Measurements from ENCODE around the gene WDR47. TPM values are rescaled to one million over a fixed set of nuclear protein-coding genes. Genes with fewer than 3 reads are reported as not detected.
A peak's percentile ranks its signal among the peaks of the same experiment; 100 is the strongest.

WDR47 gene
- total RNA-seq, 1 experiment from 2014 or later: 6.6 TPM

DNA sequence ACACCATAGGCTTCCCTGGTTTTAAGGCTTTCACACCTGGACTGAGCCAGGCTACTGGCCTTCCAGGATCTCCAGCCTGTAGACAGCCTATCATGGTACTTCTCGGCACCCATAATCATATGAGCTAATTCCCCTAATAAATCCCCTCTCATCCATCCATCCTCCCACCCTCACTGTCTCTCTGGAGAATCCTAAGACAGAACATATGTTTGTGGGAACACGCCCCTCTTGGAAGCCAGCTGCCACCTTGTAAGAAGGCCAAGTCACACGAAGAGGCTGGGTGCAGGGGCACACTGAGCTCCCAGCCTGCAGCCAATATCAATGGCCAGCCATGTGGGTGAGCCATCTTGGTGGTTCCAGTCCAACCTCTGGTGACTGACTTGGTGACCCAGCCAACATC lies 86.0 kb downstream of the WDR47 start:
- no peak overlapping the region for H2BK15ac ChIP-seq (ENCODE audit: low read depth, low read length)
- H3T11ph ChIP-seq (ENCODE audit: low read length): no peak overlapping the region
- no peak overlapping the region for H3K4me2 ChIP-seq (ENCODE audit: insufficient read depth, insufficient read length, low read length)
- H3K56ac ChIP-seq (ENCODE audit: insufficient read length, low read depth, low read length): no peak overlapping the region
- no peak overlapping the region for H3K18ac ChIP-seq (ENCODE audit: insufficient read length, low read depth, low read length)
- peaks cover 10 to 18% of the 10 kb centered on the region in 2 experiments for H3K4me1 Mint-ChIP-seq
- H2BK120ac ChIP-seq (ENCODE audit: low read depth, low read length, poor library complexity, severe bottlenecking): no peak overlapping the region
- no peak overlapping the region for H3K4ac ChIP-seq (ENCODE audit: low read depth, low read length)
- no peak overlapping the region for H3K4me3 Mint-ChIP-seq
- H3K23ac ChIP-seq (ENCODE audit: insufficient read length, low read depth, low read length): no peak overlapping the region
- H3K9me3 Mint-ChIP-seq: no peaks in the 10 kb centered on the region
- H3K27ac ChIP-seq (ENCODE audit: insufficient read length, low read depth, low read length): no peak overlapping the region
- no peak overlapping the region for H2AFZ ChIP-seq (ENCODE audit: low read length)
- peaks cover 3% of the 10 kb centered on the region; the same call in 1 of the 2 replicates for H3K79me2 ChIP-seq (ENCODE audit: insufficient read depth, low read length)
- H3K27ac Mint-ChIP-seq: peak overlapping the region in 1 of 3 experiments; percentile 6; a peak in 1 of 7 replicates
- H2AK5ac ChIP-seq (ENCODE audit: insufficient read length, low read length): no peak overlapping the region
- no CpG with 5 or more reads among the region's 3 CpGs for WGBS (ENCODE audit: extremely low coverage, insufficient read length, low lambda C conversion rate)
- H3K9ac ChIP-seq (ENCODE audit: extremely low read depth, insufficient read length, low read length): no peak overlapping the region
- H4K20me1 ChIP-seq (ENCODE audit: control insufficient read depth, insufficient read depth, insufficient read length): no peaks in the 10 kb centered on the region
- no peaks in the 10 kb centered on the region for H3K23me2 ChIP-seq (ENCODE audit: insufficient read length, low read depth, low read length, poor library complexity, severe bottlenecking)
- no peak overlapping the region for H4K5ac ChIP-seq (ENCODE audit: insufficient read length, low read depth, low read length)
- H4K8ac ChIP-seq (replicated peaks; ENCODE audit: insufficient read length, low read depth, low read length): no peak overlapping the region
- TF ChIP-seq, protein P1, sequence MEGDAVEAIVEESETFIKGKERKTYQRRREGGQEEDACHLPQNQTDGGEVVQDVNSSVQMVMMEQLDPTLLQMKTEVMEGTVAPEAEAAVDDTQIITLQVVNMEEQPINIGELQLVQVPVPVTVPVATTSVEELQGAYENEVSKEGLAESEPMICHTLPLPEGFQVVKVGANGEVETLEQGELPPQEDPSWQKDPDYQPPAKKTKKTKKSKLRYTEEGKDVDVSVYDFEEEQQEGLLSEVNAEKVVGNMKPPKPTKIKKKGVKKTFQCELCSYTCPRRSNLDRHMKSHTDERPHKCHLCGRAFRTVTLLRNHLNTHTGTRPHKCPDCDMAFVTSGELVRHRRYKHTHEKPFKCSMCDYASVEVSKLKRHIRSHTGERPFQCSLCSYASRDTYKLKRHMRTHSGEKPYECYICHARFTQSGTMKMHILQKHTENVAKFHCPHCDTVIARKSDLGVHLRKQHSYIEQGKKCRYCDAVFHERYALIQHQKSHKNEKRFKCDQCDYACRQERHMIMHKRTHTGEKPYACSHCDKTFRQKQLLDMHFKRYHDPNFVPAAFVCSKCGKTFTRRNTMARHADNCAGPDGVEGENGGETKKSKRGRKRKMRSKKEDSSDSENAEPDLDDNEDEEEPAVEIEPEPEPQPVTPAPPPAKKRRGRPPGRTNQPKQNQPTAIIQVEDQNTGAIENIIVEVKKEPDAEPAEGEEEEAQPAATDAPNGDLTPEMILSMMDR (conservative IDR thresholded peaks at IDR 0.05): no peak
- H3K4me1 ChIP-seq (ENCODE audit: insufficient read depth, low read length): no peaks in the 10 kb centered on the region; the same call in 1 of the 2 replicates
- peaks cover 5% of the 10 kb centered on the region for H3K79me1 ChIP-seq (ENCODE audit: insufficient read depth, low read depth, low read length, poor library complexity, severe bottlenecking)
- no peak overlapping the region for H2BK5ac ChIP-seq (ENCODE audit: insufficient read length, low read length)
- H3K9me3 ChIP-seq (ENCODE audit: control insufficient read depth, low read depth, low read length): no peaks in the 10 kb centered on the region
- H3K27me3 ChIP-seq (ENCODE audit: insufficient read depth, low read length): no peaks in the 10 kb centered on the region
- H2BK20ac ChIP-seq (ENCODE audit: low read depth, low read length, poor library complexity, severe bottlenecking): no peak overlapping the region
- H3K36me3 Mint-ChIP-seq (ENCODE audit: insufficient read depth in 1 of 3, low read depth in 3 of 3): peaks cover 14 to 33% (median 19%) of the 10 kb centered on the region in 3 experiments
- H3K27me3 Mint-ChIP-seq (ENCODE audit: low read depth): no peaks in the 10 kb centered on the region
- H3K14ac ChIP-seq (ENCODE audit: insufficient read depth, low read length): no peak overlapping the region
- H4K91ac ChIP-seq (ENCODE audit: insufficient read length, low read depth, low read length): no peak overlapping the region
- no peak for DNase-seq
- H2BK12ac ChIP-seq (ENCODE audit: insufficient read length, low read depth, low read length): no peak overlapping the region
